GM12878 (cell line): ENCODE measurements around the gene UGT3A2. TPM values are rescaled to one million over a fixed set of nuclear protein-coding genes. Genes with fewer than 3 reads are reported as not detected.

Source experiments
- ATAC-seq: fragments of 200-7000 bp; cut with Tn5 transposase; 3 replicates; pipeline ENCODE4 v1.9.1; 2020; ENCODE audit warnings: mild to moderate bottlenecking, moderate library complexity
- BruUV-seq: library from RNA; stranded (reverse); fragments of 400-500 nt; replicated peaks from 2 replicates; lab custom pipeline; 2021; lab: Mats Ljungman, UMichigan
- CTCF ChIA-PET: fragments of 300-600 bp; sonication (Branson Sonifier 250); formaldehyde crosslinking; extraction: SDS; loops from one replicate; lab custom pipeline; 2021; ENCODE audit warnings: inconsistent platforms; lab: Yijun Ruan, JAX
- POLR2A ChIA-PET: fragments of 350-600 bp; formaldehyde crosslinking; extraction: SDS; loops from one replicate; lab custom pipeline; 2021; ENCODE audit warnings: inconsistent platforms; lab: Charles Lee
- RAD21 ChIA-PET: fragments of 300-600 bp; sonication (Branson Sonifier 250); formaldehyde crosslinking; loops from one replicate; lab custom pipeline; 2023; ENCODE audit warnings: antibody characterized with exemption; ENCODE audit not compliant: unreplicated experiment; lab: Charles Lee
- SMC1A ChIA-PET: fragments of 300-600 bp; sonication (Branson Sonifier 250); formaldehyde crosslinking; loops from one replicate; lab custom pipeline; 2023; ENCODE audit not compliant: unreplicated experiment, uncharacterized antibody; lab: Charles Lee
- DNase-seq: peaks from one replicate; pipeline ENCODE4 v3.0.0-alpha.2; 2011; ENCODE audit warnings: low read depth, low spot score
- FAIRE-seq: peaks from 3 replicates; lab custom pipeline; 2011; peaks lifted over from hg19 to GRCh38; lab: Jason Lieb, UNC
- H2AFZ ChIP-seq: 2 replicates; pipeline ENCODE4 v1.6.0; 2011; ENCODE audit warnings: low read depth, low read length, control low read depth; ENCODE audit not compliant: control insufficient read depth
- H3K27ac ChIP-seq: 2 replicates; pipeline ENCODE4 v1.5.1; 2011; ENCODE audit warnings: control low read depth; ENCODE audit not compliant: control insufficient read depth, insufficient read depth
- H3K27me3 ChIP-seq, 2 experiments: replicated peaks in 1 of 2; 2 replicates each; pipeline versions ENCODE4 v1.6.0 to v1.6.1; 2011; ENCODE audit warnings: low read length in 1 of 2; ENCODE audit not compliant: control insufficient read depth in 2 of 2, insufficient read depth in 2 of 2
- H3K36me3 ChIP-seq, 2 experiments: 2 replicates each; pipeline ENCODE4 v1.5.1; 2011; ENCODE audit warnings: low read length in 1 of 2; ENCODE audit not compliant: control insufficient read depth in 2 of 2, insufficient read depth in 2 of 2
- H3K4me1 ChIP-seq: 2 replicates; pipeline ENCODE4 v1.6.1; 2011; ENCODE audit warnings: mild to moderate bottlenecking, low read length, moderate library complexity, mixed read lengths; ENCODE audit not compliant: control insufficient read depth, insufficient read depth
- H3K4me2 ChIP-seq: 2 replicates; pipeline ENCODE4 v1.6.0; 2011; ENCODE audit warnings: control low read depth; ENCODE audit not compliant: control insufficient read depth, insufficient read depth
- H3K4me3 ChIP-seq: fragments of 200-600 bp; sonication (generic); 2 replicates; pipeline ENCODE4 v1.5.1; 2016
- H3K79me2 ChIP-seq: 2 replicates; pipeline ENCODE4 v1.6.0; 2011; ENCODE audit warnings: low read length; ENCODE audit not compliant: control insufficient read depth, insufficient read depth
- H3K9ac ChIP-seq: 2 replicates; pipeline ENCODE4 v1.8.0; 2011; ENCODE audit warnings: low read length, control low read depth, mixed read lengths; ENCODE audit not compliant: control insufficient read depth, insufficient read depth
- H3K9me3 ChIP-seq: replicated peaks from 3 replicates; pipeline ENCODE4 v1.5.1; 2011; ENCODE audit warnings: mild to moderate bottlenecking, low read length; ENCODE audit not compliant: control insufficient read depth, insufficient read depth
- H4K20me1 ChIP-seq: 2 replicates; pipeline ENCODE4 v1.6.0; 2011; ENCODE audit not compliant: control insufficient read depth, insufficient read depth
- FOXK2 ChIP-seq: fragments of 450-650 bp; IDR thresholded peaks from 2 replicates; pipeline ENCODE4 v1.6.1; 2017; ENCODE audit warnings: mild to moderate bottlenecking, moderate library complexity
- HCFC1 ChIP-seq: fragments of 150-350 bp; IDR thresholded peaks from 2 replicates; pipeline ENCODE4 v1.6.1; 2014; ENCODE audit warnings: low read length
- KDM1A ChIP-seq: fragments of 200-600 bp; sonication (generic); IDR thresholded peaks from 2 replicates; pipeline ENCODE4 v1.6.1; 2016; ENCODE audit warnings: borderline replicate concordance
- REST ChIP-seq: IDR thresholded peaks from 2 replicates; pipeline ENCODE4 v1.6.1; 2012; ENCODE audit warnings: mild to moderate bottlenecking, low read depth, low read length
- WRNIP1 ChIP-seq: IDR thresholded peaks from 2 replicates; pipeline ENCODE4 v1.6.1; 2011; ENCODE audit warnings: low read depth, low read length, improper control_type of control experiment, borderline replicate concordance
- in situ Hi-C: fragments of 300-500 bp; cut with MboI; formaldehyde crosslinking; loops from 9 replicates; pipeline ENCODE4 v1.14.3; 2018; ENCODE audit warnings: mixed read lengths
- intact Hi-C: fragments of 100-400 bp; cut with micrococcal nuclease; formaldehyde crosslinking; loops from one replicate; pipeline ENCODE4 v1.14.2; 2022; ENCODE audit not compliant: unreplicated experiment
- polyA plus RNA-seq, 11 experiments: library from polyadenylated mRNA; depleted of rRNA in 4 of 11; unstranded in 6 of 11; stranded (reverse) in 5 of 11; fragments of >200 nt; fragmentation: Nextera tagmentation in 4 of 11; fragmentation: Illumina TruSeq in 1 of 11; extraction: Ambion mirVana in 4 of 11; extraction: Trizol in 1 of 11; gene quantifications; 1 replicate in 1 of 11; 2 replicates in 10 of 11; pipeline versions ENCODE4 v1.2.1 to v1.2.3, GENCODE V29; 2011 to 2016; ENCODE audit warnings: inconsistent platforms in 2 of 11, missing spikeins in 2 of 11, low read depth in 1 of 11
- total RNA-seq, 4 experiments: library from RNA; depleted of rRNA in 3 of 4; stranded (reverse); fragments of >200 nt in 3 of 4; fragmentation: Illumina TruSeq in 1 of 4; extraction: Trizol in 1 of 4; gene quantifications; 2 replicates each; pipeline versions ENCODE4 v1.2.1 to v1.2.3, GENCODE V29; 2013 to 2021
- TF ChIP-seq, protein P1 (sequence below): fragments of 450-650 bp; IDR thresholded peaks from 2 replicates; pipeline ENCODE4 v1.6.1; 2017; ENCODE audit warnings: antibody characterized with exemption, mild to moderate bottlenecking, moderate library complexity
- TF ChIP-seq, protein P2 (sequence below): fragments of 150-350 bp; IDR thresholded peaks from 2 replicates; pipeline ENCODE4 v1.6.1; 2016; ENCODE audit warnings: low read depth, low read length

UGT3A2 gene
- total and polyA plus RNA-seq, 10 of the 15 experiments (the other 5 are each of a cell fraction or from before 2014, with no cell fraction given), result 0.02 to 0.50 (median 0.09) TPM; not detected in 7

GRCh38 chr5:36033047-36033446 is 33.6 kb downstream of the UGT3A2 start:
- H3K9ac ChIP-seq, result no peak overlapping the region
- no peaks in the 10 kb centered on the region for H3K4me1 ChIP-seq
- in situ Hi-C loops, result no loop called here
- intact Hi-C loops, result no loop called here
- no peak for ATAC-seq
- no peaks in the 10 kb centered on the region for H3K9me3 ChIP-seq
- no peak for DNase-seq
- H3K79me2 ChIP-seq, result no peaks in the 10 kb centered on the region
- POLR2A ChIA-PET, result no interaction called here
- no TSS peak for BruUV-seq
- no peak overlapping the region for H3K4me3 ChIP-seq
- SMC1A ChIA-PET, result no interaction called here
- no peak for FAIRE-seq
- no peaks in the 10 kb centered on the region; a peak in 1 of 4 replicates for H3K27me3 ChIP-seq
- RAD21 ChIA-PET, result no interaction called here
- H4K20me1 ChIP-seq, result no peaks in the 10 kb centered on the region
- no peak for TF ChIP-seq HCFC1
- TF ChIP-seq, protein P1, sequence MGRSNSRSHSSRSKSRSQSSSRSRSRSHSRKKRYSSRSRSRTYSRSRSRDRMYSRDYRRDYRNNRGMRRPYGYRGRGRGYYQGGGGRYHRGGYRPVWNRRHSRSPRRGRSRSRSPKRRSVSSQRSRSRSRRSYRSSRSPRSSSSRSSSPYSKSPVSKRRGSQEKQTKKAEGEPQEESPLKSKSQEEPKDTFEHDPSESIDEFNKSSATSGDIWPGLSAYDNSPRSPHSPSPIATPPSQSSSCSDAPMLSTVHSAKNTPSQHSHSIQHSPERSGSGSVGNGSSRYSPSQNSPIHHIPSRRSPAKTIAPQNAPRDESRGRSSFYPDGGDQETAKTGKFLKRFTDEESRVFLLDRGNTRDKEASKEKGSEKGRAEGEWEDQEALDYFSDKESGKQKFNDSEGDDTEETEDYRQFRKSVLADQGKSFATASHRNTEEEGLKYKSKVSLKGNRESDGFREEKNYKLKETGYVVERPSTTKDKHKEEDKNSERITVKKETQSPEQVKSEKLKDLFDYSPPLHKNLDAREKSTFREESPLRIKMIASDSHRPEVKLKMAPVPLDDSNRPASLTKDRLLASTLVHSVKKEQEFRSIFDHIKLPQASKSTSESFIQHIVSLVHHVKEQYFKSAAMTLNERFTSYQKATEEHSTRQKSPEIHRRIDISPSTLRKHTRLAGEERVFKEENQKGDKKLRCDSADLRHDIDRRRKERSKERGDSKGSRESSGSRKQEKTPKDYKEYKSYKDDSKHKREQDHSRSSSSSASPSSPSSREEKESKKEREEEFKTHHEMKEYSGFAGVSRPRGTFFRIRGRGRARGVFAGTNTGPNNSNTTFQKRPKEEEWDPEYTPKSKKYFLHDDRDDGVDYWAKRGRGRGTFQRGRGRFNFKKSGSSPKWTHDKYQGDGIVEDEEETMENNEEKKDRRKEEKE, result no peak
- no peak for TF ChIP-seq KDM1A
- TF ChIP-seq WRNIP1, result no peak
- no peak for TF ChIP-seq FOXK2
- TF ChIP-seq, protein P2, sequence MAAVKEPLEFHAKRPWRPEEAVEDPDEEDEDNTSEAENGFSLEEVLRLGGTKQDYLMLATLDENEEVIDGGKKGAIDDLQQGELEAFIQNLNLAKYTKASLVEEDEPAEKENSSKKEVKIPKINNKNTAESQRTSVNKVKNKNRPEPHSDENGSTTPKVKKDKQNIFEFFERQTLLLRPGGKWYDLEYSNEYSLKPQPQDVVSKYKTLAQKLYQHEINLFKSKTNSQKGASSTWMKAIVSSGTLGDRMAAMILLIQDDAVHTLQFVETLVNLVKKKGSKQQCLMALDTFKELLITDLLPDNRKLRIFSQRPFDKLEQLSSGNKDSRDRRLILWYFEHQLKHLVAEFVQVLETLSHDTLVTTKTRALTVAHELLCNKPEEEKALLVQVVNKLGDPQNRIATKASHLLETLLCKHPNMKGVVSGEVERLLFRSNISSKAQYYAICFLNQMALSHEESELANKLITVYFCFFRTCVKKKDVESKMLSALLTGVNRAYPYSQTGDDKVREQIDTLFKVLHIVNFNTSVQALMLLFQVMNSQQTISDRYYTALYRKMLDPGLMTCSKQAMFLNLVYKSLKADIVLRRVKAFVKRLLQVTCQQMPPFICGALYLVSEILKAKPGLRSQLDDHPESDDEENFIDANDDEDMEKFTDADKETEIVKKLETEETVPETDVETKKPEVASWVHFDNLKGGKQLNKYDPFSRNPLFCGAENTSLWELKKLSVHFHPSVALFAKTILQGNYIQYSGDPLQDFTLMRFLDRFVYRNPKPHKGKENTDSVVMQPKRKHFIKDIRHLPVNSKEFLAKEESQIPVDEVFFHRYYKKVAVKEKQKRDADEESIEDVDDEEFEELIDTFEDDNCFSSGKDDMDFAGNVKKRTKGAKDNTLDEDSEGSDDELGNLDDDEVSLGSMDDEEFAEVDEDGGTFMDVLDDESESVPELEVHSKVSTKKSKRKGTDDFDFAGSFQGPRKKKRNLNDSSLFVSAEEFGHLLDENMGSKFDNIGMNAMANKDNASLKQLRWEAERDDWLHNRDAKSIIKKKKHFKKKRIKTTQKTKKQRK, result no peak
- no peak for TF ChIP-seq REST
- no peaks in the 10 kb centered on the region for H3K36me3 ChIP-seq
- H3K4me2 ChIP-seq, result no peak overlapping the region
- H2AFZ ChIP-seq, result no peak overlapping the region
- no peak overlapping the region for H3K27ac ChIP-seq
- CTCF ChIA-PET, result interaction anchor here (1.6 kb wide), 1 partner anchor 46 kb away, joined by 6 read pairs; no protein-coding TSS in a partner anchor
